ENCODE data around the gene ACKR1.

ACKR1 gene

DNA sequence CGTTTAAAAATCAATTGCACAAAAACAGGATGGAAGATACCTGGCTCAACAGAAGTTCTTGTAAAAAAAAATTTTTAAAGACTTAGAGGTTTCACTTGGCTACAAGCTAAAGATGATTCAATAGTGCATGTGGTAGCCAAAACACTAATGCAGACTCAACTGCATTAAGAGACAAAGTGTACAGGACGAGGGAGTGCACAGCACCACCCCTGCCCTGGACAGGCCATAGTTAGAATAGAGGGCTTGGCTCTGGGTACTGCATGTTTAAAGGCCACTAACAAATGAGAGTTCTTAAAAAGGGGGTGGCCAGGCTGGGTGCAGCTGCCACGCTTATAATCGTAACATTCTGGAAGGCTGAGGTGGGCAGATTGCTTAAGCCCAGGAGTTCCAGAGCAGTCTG, 7.9 kb downstream of the ACKR1 start:
- ChIA-PET CTCF (interaction anchor here (0.6 to 12.0 kb wide), 12 partner anchors 8 to 694 kb away, joined by 3 to 180 read pairs (median 9); partner anchors contain the start of gene ACKR1), POLR2A (no interaction called here)
- no peak for TF ChIP-seq CTCF (IDR thresholded peaks at IDR 0.05; ENCODE audit: control extremely low read depth, extremely low read depth, low read depth, missing control alignments)
- DNase-seq (ENCODE audit: extremely low spot score): no peak

DNA sequence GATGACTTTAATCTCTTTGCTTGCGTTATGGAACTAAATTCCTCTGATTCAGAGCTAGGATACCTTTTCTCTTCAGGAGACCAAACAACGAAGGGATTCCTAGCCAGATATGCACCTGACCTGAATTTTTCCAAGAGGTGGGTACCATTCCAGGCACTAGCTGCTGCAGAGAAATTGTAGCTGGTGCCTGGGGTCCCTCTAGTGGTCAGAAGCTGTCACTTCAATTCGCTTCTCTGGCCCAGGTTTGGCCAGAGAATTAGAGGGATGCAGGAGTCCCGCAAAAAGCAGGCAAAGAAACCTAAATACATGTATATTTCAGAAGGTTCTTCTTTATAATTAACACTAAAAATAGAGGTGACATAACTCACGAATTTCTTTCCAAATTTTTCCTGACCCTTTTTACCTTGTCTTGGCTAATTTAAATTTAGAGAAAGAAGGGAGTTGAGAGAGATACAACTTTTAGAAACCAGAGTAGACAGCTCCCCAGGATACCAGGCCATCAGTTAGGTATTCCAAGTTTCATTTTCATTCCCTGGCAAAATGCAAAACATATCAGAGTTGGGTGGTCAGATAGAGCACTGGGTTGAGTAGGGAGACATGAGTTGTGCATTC, 9.6 kb downstream of the ACKR1 start:
- peak; percentile 86 for TF ChIP-seq CTCF (IDR thresholded peaks at IDR 0.05; ENCODE audit: control extremely low read depth, extremely low read depth, low read depth, missing control alignments)
- CTCF ChIA-PET: interaction anchor here (0.7 to 12.0 kb wide), 38 partner anchors 10 to 1230 kb away, joined by 3 to 180 read pairs (median 4); partner anchors contain the start of gene ACKR1
- peak; percentile 60 for DNase-seq (ENCODE audit: extremely low spot score)
- POLR2A ChIA-PET: no interaction called here

DNA sequence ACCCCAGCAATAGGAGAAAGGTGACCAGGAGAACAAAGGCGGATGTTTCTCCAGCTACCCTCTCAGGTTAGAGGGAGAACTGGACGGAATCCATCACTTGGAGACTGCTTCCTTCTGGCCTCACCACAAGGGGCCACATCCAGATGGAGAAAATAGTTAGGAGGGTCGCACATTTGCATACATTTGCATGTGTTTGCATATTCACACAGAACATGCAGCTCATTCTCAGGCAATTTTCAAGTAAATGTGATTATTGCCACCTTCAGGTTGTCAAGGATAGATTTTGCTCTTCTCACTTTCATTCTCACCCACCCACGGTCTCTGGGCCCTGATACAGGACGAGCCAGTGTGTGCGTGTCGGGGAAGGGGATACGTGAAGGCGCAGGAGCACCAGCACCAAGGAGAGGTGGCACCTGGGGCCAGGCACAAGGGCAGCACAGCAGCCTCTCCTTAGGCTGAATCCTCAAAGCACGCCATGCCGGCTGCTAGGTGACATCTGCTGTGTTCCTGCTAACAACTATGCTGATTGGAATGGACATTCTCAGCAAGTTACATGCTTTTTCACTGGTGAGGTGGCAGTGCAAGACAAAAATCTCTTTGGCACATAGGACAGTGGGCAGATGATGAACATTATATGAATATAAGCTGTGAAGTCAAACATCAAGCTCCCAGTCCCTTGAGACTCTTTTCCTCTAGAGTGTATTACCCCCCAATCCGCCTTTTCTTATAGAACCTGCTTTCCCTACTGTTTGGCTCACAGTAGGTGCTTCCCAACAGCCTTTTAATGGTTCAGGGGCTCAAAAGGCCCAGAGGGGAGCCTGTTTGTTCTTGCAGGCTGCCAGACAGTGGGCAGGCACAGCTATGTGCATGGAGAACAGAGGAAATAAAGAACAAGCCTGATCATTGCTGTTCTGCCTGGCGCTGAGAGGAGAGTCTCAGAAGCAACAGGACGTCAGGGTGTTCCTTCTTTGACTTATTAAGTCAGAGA, 14.3 kb downstream of the ACKR1 start:
- CTCF ChIA-PET: interaction anchor here (0.8 to 12.0 kb wide), 6 partner anchors 7 to 86 kb away, joined by 3 to 180 read pairs (median 10); no protein-coding TSS in a partner anchor
- TF ChIP-seq CTCF (IDR thresholded peaks at IDR 0.05; ENCODE audit: control extremely low read depth, extremely low read depth, low read depth, missing control alignments): no peak
- POLR2A ChIA-PET: no interaction called here
- DNase-seq (ENCODE audit: extremely low spot score): no peak

GRCh38 chr1:159222075-159222865, 17.6 kb downstream of the ACKR1 start:
- CTCF ChIA-PET: interaction anchor here (1.7 to 11.5 kb wide), 2 partner anchors 9 to 89 kb away, joined by 3 to 129 read pairs; no protein-coding TSS in a partner anchor

DNA sequence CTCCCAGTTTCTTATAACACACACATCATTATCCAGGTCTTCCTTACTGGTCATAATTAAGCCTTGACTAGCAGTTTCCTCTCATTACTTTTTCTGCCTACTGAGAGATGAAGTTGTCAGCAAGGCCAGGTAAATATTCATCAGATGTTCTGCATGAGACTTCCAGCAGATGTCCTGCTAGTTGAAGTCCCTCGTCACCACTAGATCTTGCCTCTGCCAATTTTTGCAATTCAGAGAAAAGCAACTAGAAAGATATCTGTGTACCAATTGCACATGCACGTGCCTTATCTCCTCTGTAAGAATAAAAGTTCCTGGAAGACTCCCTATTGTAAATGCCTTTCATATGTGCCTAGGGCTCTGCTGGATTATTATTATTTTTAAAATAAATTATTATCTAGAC, 18.3 kb downstream of the ACKR1 start:
- POLR2A ChIA-PET: no interaction called here
- DNase-seq (ENCODE audit: extremely low spot score): no peak
- TF ChIP-seq CTCF (IDR thresholded peaks at IDR 0.05; ENCODE audit: control extremely low read depth, extremely low read depth, low read depth, missing control alignments): no peak
- CTCF ChIA-PET: interaction anchor here (1.7 to 11.5 kb wide), 2 partner anchors 10 to 90 kb away, joined by 3 to 129 read pairs; no protein-coding TSS in a partner anchor

More at GRCh38 chr1:159222075-159222865, 17.6 kb downstream of the ACKR1 start:
- TF ChIP-seq CTCF (IDR thresholded peaks at IDR 0.05; ENCODE audit: control extremely low read depth, extremely low read depth, low read depth, missing control alignments): no peak
- DNase-seq (ENCODE audit: extremely low spot score): no peak
- POLR2A ChIA-PET: no interaction called here

GRCh38 chr1:159228554-159228953, 23.9 kb downstream of the ACKR1 start:
- ChIA-PET CTCF (interaction anchor here (11.5 kb wide), 1 partner anchor 15 kb away, joined by 129 read pairs; no protein-coding TSS in a partner anchor), POLR2A (no interaction called here)
- DNase-seq (ENCODE audit: extremely low spot score): no peak

More at GRCh38 chr1:159228554-159228953, 23.9 kb downstream of the ACKR1 start:
- TF ChIP-seq CTCF (IDR thresholded peaks at IDR 0.05; ENCODE audit: control extremely low read depth, extremely low read depth, low read depth, missing control alignments): no peak
